ENCODE data around the gene SLK. TPM values are rescaled to one million over a fixed set of nuclear protein-coding genes. Genes with fewer than 3 reads are reported as not detected.

SLK gene
- total and polyA plus RNA-seq, 2 of the 4 experiments (the other 2 are of a cell fraction) = 8.1 to 21.5 TPM

GRCh38 chr10:104059364-104059763 is 92.4 kb downstream of the SLK start:
- CTCF ChIA-PET = interaction anchor here (1.2 kb wide), 1 partner anchor 29 kb away, joined by 4 read pairs; no protein-coding TSS in a partner anchor
- POLR2A ChIA-PET (ENCODE audit: unreplicated experiment) = no interaction called here
- no TSS peak for BruUV-seq (replicated peaks)

More at GRCh38 chr10:104059364-104059763, 92.4 kb downstream of the SLK start:
- H3K79me1 ChIP-seq (ENCODE audit: low read depth in 1 of 2, low read length in 2 of 2) = no peaks in the 10 kb centered on the region
- dilution Hi-C loops (cut with HindIII; ENCODE audit: low sequenced_read_pairs, unreplicated experiment) = no loop called here
- no peak overlapping the region for H3K9ac ChIP-seq (ENCODE audit: low read depth, low read length)
- no peaks in the 10 kb centered on the region for H4K20me1 ChIP-seq (ENCODE audit: insufficient read depth, low read length)
- H3K4ac ChIP-seq (ENCODE audit: low read depth, low read length) = no peak overlapping the region
- H4K8ac ChIP-seq (ENCODE audit: low read depth in 2 of 2, low read length in 2 of 2) = no peak overlapping the region
- no peak overlapping the region for H2AK9ac ChIP-seq (replicated peaks; ENCODE audit: low read depth, low read length, poor library complexity)
- peaks cover 10% of the 10 kb centered on the region for H3K9me1 ChIP-seq (ENCODE audit: insufficient read depth, low read length)
- H3K18ac ChIP-seq (ENCODE audit: low read depth, low read length) = no peak overlapping the region
- H2BK120ac ChIP-seq (ENCODE audit: low read depth, low read length) = no peak overlapping the region
- peak; percentile 56 for TF ChIP-seq MAFK (IDR thresholded peaks at IDR 0.05; ENCODE audit: low read depth, low read length)
- no peak for TF ChIP-seq SMC3 (IDR thresholded peaks at IDR 0.05; ENCODE audit: low read depth, low read length)
- H3K27ac ChIP-seq (ENCODE audit: insufficient read depth, low read length) = no peak overlapping the region
- H3K14ac ChIP-seq (replicated peaks; ENCODE audit: low read depth, low read length) = no peak overlapping the region
- peaks cover under 1% of the 10 kb centered on the region for H3K4me1 ChIP-seq (ENCODE audit: control insufficient read depth, insufficient read depth, low read length)
- H2BK20ac ChIP-seq (ENCODE audit: low read depth, low read length) = no peak overlapping the region
- H2AFZ ChIP-seq (replicated peaks; ENCODE audit: low read length, poor library complexity) = no peak overlapping the region
- no peak overlapping the region for H3K23ac ChIP-seq (ENCODE audit: low read depth, low read length)
- H2BK5ac ChIP-seq (ENCODE audit: low read depth, low read length, poor library complexity, severe bottlenecking) = no peak overlapping the region
- no peak overlapping the region for H3K4me2 ChIP-seq (ENCODE audit: low read depth, low read length)
- intact Hi-C loops (cut with micrococcal nuclease) = no loop called here
- WGBS, 2 experiments (ENCODE audit: extremely low coverage in 2 of 2, insufficient read length in 1 of 2) = 50% methylated on average over 2 of the region's 4 CpGs; no CpG with 5 or more reads in 1 of the 2 experiments
- no peak overlapping the region for H2AK5ac ChIP-seq (ENCODE audit: low read depth, low read length)
- H2BK15ac ChIP-seq (ENCODE audit: low read depth, low read length) = no peak overlapping the region
- no peak overlapping the region for H3K56ac ChIP-seq (ENCODE audit: extremely low read depth, insufficient read depth, low read length)
- H3K36me3 ChIP-seq (ENCODE audit: control insufficient read depth, insufficient read depth, low read length) = no peaks in the 10 kb centered on the region
- no peaks in the 10 kb centered on the region for H3K9me3 ChIP-seq (ENCODE audit: control insufficient read depth, insufficient read depth, low read length)
- in situ Hi-C loops (cut with MboI; ENCODE audit: low sequenced_read_pairs) = no loop called here
- peaks cover 7% of the 10 kb centered on the region for H3K27me3 ChIP-seq (ENCODE audit: control insufficient read depth, insufficient read depth, low read length)
- no peak for DNase-seq
- H4K5ac ChIP-seq (ENCODE audit: low read depth, low read length) = no peak overlapping the region
- H3K4me3 ChIP-seq (ENCODE audit: insufficient read depth, low read depth, low read length) = no peak overlapping the region
- ATAC-seq (ENCODE audit: low read depth) = no peak
- H4K91ac ChIP-seq (ENCODE audit: insufficient read depth, low read depth, low read length) = no peak overlapping the region

All from IMR-90 (cell line).